Endothelial cell (in vitro differentiated cells): ENCODE measurements around the gene NEURL3. TPM values are rescaled to one million over a fixed set of nuclear protein-coding genes. Genes with fewer than 3 reads are reported as not detected.

Experiments
- DNase-seq: peaks from one replicate; pipeline ENCODE4 v3.0.0; 2021; ENCODE audit warnings: low spot score
- H3K27ac Mint-ChIP-seq: one replicate; pipeline ENCODE4 v1.8.0; 2021; ENCODE audit warnings: mixed read lengths, inconsistent platforms; ENCODE audit not compliant: unreplicated experiment
- H3K27me3 Mint-ChIP-seq: one replicate; pipeline ENCODE4 v1.8.0; 2021; ENCODE audit warnings: mild to moderate bottlenecking, moderate library complexity, mixed read lengths, inconsistent platforms; ENCODE audit not compliant: unreplicated experiment
- H3K36me3 Mint-ChIP-seq: one replicate; pipeline ENCODE4 v1.8.0; 2021; ENCODE audit warnings: mild to moderate bottlenecking, low read depth, mixed read lengths, inconsistent platforms; ENCODE audit not compliant: unreplicated experiment
- H3K4me1 Mint-ChIP-seq: one replicate; pipeline ENCODE4 v1.8.0; 2021; ENCODE audit warnings: mild to moderate bottlenecking, mixed read lengths, inconsistent platforms; ENCODE audit not compliant: unreplicated experiment
- H3K4me3 Mint-ChIP-seq: one replicate; pipeline ENCODE4 v1.8.0; 2021; ENCODE audit warnings: mild to moderate bottlenecking, mixed read lengths, inconsistent platforms; ENCODE audit not compliant: unreplicated experiment
- H3K9me3 Mint-ChIP-seq: one replicate; pipeline ENCODE4 v1.8.0; 2021; ENCODE audit warnings: mixed read lengths, inconsistent platforms; ENCODE audit not compliant: unreplicated experiment
- CTCF ChIP-seq: fragments of 200-600 bp; sonication (generic); IDR thresholded peaks from one replicate; pipeline ENCODE4 v1.5.0; 2021; ENCODE audit warnings: antibody characterized with exemption; ENCODE audit not compliant: unreplicated experiment
- total RNA-seq: library from RNA; stranded (reverse); fragmentation: NEBNext Ultra II Directional; extraction: Animal tissue kit (Norgen Biotek cat#: 25700); gene quantifications from one replicate; pipeline ENCODE4 v1.2.1, GENCODE V29; 2021; ENCODE audit not compliant: unreplicated experiment

The NEURL3 gene
- total RNA-seq, 1 donor from 2014 or later: not detected

- Mint-ChIP-seq H3K9me3 (no peaks in the 10 kb centered on the region), H3K36me3 (peaks cover 3% of the 10 kb centered on the region), H3K4me3 (no peak overlapping the region), H3K27ac (no peak overlapping the region), H3K4me1 (peaks cover 4% of the 10 kb centered on the region), H3K27me3 (peaks cover 15% of the 10 kb centered on the region)
- DNase-seq: peak; percentile 90
- peak; percentile 100 for TF ChIP-seq CTCF
Observed at GRCh38 chr2:96507957-96508520, 2.9 kb upstream of the NEURL3 start.

- H3K4me3 Mint-ChIP-seq: no peak overlapping the region
- H3K36me3 Mint-ChIP-seq: peaks cover 3% of the 10 kb centered on the region
- H3K27me3 Mint-ChIP-seq: peaks cover 14% of the 10 kb centered on the region
- no peak overlapping the region for H3K27ac Mint-ChIP-seq
- no peak for DNase-seq
- H3K4me1 Mint-ChIP-seq: peaks cover 7% of the 10 kb centered on the region
- H3K9me3 Mint-ChIP-seq: no peaks in the 10 kb centered on the region
- TF ChIP-seq CTCF: no peak
Observed at GRCh38 chr2:96506907-96507240, 1.7 kb upstream of the NEURL3 start.

GRCh38 chr2:96506016-96506906 lies 1.1 kb upstream of the NEURL3 start:
- H3K27me3 Mint-ChIP-seq: peaks cover 14% of the 10 kb centered on the region
- H3K36me3 Mint-ChIP-seq: peaks cover 3% of the 10 kb centered on the region
- no peak overlapping the region for H3K27ac Mint-ChIP-seq

GRCh38 chr2:96503637-96504243 lies 1.4 kb downstream of the NEURL3 start:
- H3K27ac Mint-ChIP-seq: no peak overlapping the region
- no peak overlapping the region for H3K4me3 Mint-ChIP-seq
- no peak for TF ChIP-seq CTCF
- peaks cover 5% of the 10 kb centered on the region for H3K27me3 Mint-ChIP-seq
- peaks cover 7% of the 10 kb centered on the region for H3K4me1 Mint-ChIP-seq
- DNase-seq: no peak
- H3K36me3 Mint-ChIP-seq: no peaks in the 10 kb centered on the region
- H3K9me3 Mint-ChIP-seq: no peaks in the 10 kb centered on the region

More at GRCh38 chr2:96506016-96506906, 1.1 kb upstream of the NEURL3 start:
- TF ChIP-seq CTCF: no peak
- Mint-ChIP-seq H3K9me3 (no peaks in the 10 kb centered on the region), H3K4me1 (peaks cover 8% of the 10 kb centered on the region), H3K4me3 (no peak overlapping the region)
- DNase-seq: peak; percentile 2
